ENCODE measurements around the gene CDKAL1. TPM values are rescaled to one million over a fixed set of nuclear protein-coding genes. Genes with fewer than 3 reads are reported as not detected.

The CDKAL1 gene
- total and polyA plus RNA-seq, 10 of the 15 experiments (the other 5 are each of a cell fraction or from before 2014, with no cell fraction given) = 10.7 to 26.9 (median 17.3) TPM

- Histone ChIP-seq H3K4me3 (no peak overlapping the region), H2AFZ (ENCODE audit: control insufficient read depth, low read depth, low read length) (no peak overlapping the region), H3K79me2 (ENCODE audit: control insufficient read depth, insufficient read depth, low read length) (no peaks in the 10 kb centered on the region), H3K27ac (ENCODE audit: control insufficient read depth, insufficient read depth) (no peak overlapping the region), H3K9me3 (replicated peaks; ENCODE audit: control insufficient read depth, insufficient read depth, low read length) (no peaks in the 10 kb centered on the region), H3K4me2 (ENCODE audit: control insufficient read depth, insufficient read depth) (no peak overlapping the region), H3K4me1 (ENCODE audit: control insufficient read depth, insufficient read depth, low read length) (no peaks in the 10 kb centered on the region), H3K36me3 (ENCODE audit: control insufficient read depth in 2 of 2, insufficient read depth in 2 of 2, low read length in 1 of 2) (no peaks in the 10 kb centered on the region), H4K20me1 (ENCODE audit: control insufficient read depth, insufficient read depth) (no peaks in the 10 kb centered on the region), H3K9ac (ENCODE audit: control insufficient read depth, insufficient read depth, low read length) (no peak overlapping the region), H3K27me3 (replicated peaks in 1 of 2; ENCODE audit: control insufficient read depth in 2 of 2, insufficient read depth in 2 of 2, low read length in 1 of 2) (no peaks in the 10 kb centered on the region)
- POLR2A ChIA-PET = interaction anchor here (0.7 kb wide), 1 partner anchor 103 kb away, joined by 5 read pairs; no protein-coding TSS in a partner anchor
- RAD21 ChIA-PET (ENCODE audit: unreplicated experiment) = no interaction called here
- no TSS peak for BruUV-seq (replicated peaks)
- intact Hi-C loops (cut with micrococcal nuclease; ENCODE audit: unreplicated experiment) = loop anchor here (10.0 kb wide), 3 partner anchors 136 to 894 kb away; partner anchors contain the start of gene SOX4
- in situ Hi-C loops (cut with MboI) = no loop called here
- TF ChIP-seq BMI1 (IDR thresholded peaks at IDR 0.05; ENCODE audit: borderline replicate concordance) = no peak
- TF ChIP-seq NR2C2 (IDR thresholded peaks at IDR 0.05; ENCODE audit: borderline replicate concordance, control insufficient read depth, insufficient read length, low read depth) = no peak
- no peak for TF ChIP-seq LARP7 (IDR thresholded peaks at IDR 0.05)
- TF ChIP-seq NFYA (IDR thresholded peaks at IDR 0.05; ENCODE audit: borderline replicate concordance, low read depth, low read length) = no peak
- FAIRE-seq = no peak
- SMC1A ChIA-PET (ENCODE audit: uncharacterized antibody, unreplicated experiment) = interaction anchor here (0.6 to 1.8 kb wide), 5 partner anchors 10 to 164 kb away, joined by 3 to 10 read pairs (median 4); no protein-coding TSS in a partner anchor
- no peak for DNase-seq (ENCODE audit: low read depth, low spot score)
- ATAC-seq = peak; percentile 63
- CTCF ChIA-PET = no interaction called here
Observed at GRCh38 chr6:20700375-20700774, 166.1 kb downstream of the CDKAL1 start.

DNA sequence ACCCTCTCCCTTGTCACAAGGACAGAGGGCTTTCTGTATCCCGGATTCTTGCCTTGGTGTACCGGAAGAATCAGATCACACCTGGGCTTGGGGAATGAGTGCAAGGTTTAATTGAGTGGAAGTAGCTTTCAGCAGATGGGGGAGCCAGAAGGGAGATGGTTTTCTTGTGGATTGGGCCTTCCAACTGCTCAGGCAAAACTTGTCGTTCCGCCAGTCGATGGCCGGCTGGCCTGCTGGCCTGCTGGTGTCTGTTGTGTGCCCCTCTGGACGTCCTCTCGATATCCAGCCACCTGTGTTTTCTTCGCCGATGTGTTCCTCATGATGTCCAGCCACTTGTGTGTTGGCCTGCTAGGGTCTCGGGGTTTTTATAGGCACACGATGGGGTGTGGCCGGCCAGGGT lies 168.1 kb downstream of the CDKAL1 start:
- H3K36me3 ChIP-seq (ENCODE audit: control insufficient read depth in 2 of 2, insufficient read depth in 2 of 2, low read length in 1 of 2) = no peaks in the 10 kb centered on the region; a peak in 1 of 4 replicates
- ChIA-PET CTCF (no interaction called here), SMC1A (ENCODE audit: uncharacterized antibody, unreplicated experiment) (interaction anchor here (1.0 to 2.0 kb wide), 2 partner anchors 11 to 20 kb away, joined by 3 to 8 read pairs; no protein-coding TSS in a partner anchor), RAD21 (ENCODE audit: unreplicated experiment) (interaction anchor here (1.7 kb wide), 1 partner anchor 13 kb away, joined by 7 read pairs; no protein-coding TSS in a partner anchor), POLR2A (no interaction called here)
- no peak overlapping the region for H3K9ac ChIP-seq (ENCODE audit: control insufficient read depth, insufficient read depth, low read length)
- H3K4me1 ChIP-seq (ENCODE audit: control insufficient read depth, insufficient read depth, low read length) = peaks cover 6% of the 10 kb centered on the region
- no peaks in the 10 kb centered on the region for H3K79me2 ChIP-seq (ENCODE audit: control insufficient read depth, insufficient read depth, low read length)
- H3K4me3 ChIP-seq = no peak overlapping the region
- H4K20me1 ChIP-seq (ENCODE audit: control insufficient read depth, insufficient read depth) = no peaks in the 10 kb centered on the region
- no TSS peak for BruUV-seq (replicated peaks)
- no peak overlapping the region for H2AFZ ChIP-seq (ENCODE audit: control insufficient read depth, low read depth, low read length)
- H3K27me3 ChIP-seq (replicated peaks in 1 of 2; ENCODE audit: control insufficient read depth in 2 of 2, insufficient read depth in 2 of 2, low read length in 1 of 2) = no peaks in the 10 kb centered on the region
- no peak for DNase-seq (ENCODE audit: low read depth, low spot score)
- H3K4me2 ChIP-seq (ENCODE audit: control insufficient read depth, insufficient read depth) = no peak overlapping the region
- in situ Hi-C loops (cut with MboI) (no loop called here), intact Hi-C loops (cut with micrococcal nuclease; ENCODE audit: unreplicated experiment) (loop anchor here (10.0 kb wide), 3 partner anchors 138 to 892 kb away; partner anchors contain the start of gene SOX4)
- 98% methylated on average over 13 of the region's 13 CpGs for WGBS (ENCODE audit: insufficient coverage, insufficient replicate concordance, low lambda C conversion rate, missing lambda C conversion rate)
- H3K27ac ChIP-seq (ENCODE audit: control insufficient read depth, insufficient read depth) = no peak overlapping the region
- no peak for FAIRE-seq
- ATAC-seq = no peak
- no peaks in the 10 kb centered on the region for H3K9me3 ChIP-seq (replicated peaks; ENCODE audit: control insufficient read depth, insufficient read depth, low read length)
- TF ChIP-seq ZNF217 (IDR thresholded peaks at IDR 0.05) = no peak
- TF ChIP-seq CEBPB (IDR thresholded peaks at IDR 0.05; ENCODE audit: borderline replicate concordance in 1 of 2, low read depth in 2 of 2, low read length in 2 of 2) = no peak
- TF ChIP-seq LARP7 (IDR thresholded peaks at IDR 0.05) = no peak
- TF ChIP-seq TCF3 (IDR thresholded peaks at IDR 0.05; ENCODE audit: borderline replicate concordance, insufficient read depth, low read depth, low read length) = no peak
- no peak for TF ChIP-seq FOXK2 (IDR thresholded peaks at IDR 0.05)
- TF ChIP-seq ZNF207 (IDR thresholded peaks at IDR 0.05; ENCODE audit: borderline replicate concordance) = no peak
- TF ChIP-seq RCOR1 (conservative IDR thresholded peaks at IDR 0.05; ENCODE audit: low read depth, low read length) = no peak
- TF ChIP-seq SMARCA5 (IDR thresholded peaks at IDR 0.05) = no peak
- TF ChIP-seq ATF3 (IDR thresholded peaks at IDR 0.05; ENCODE audit: borderline replicate concordance, extremely low read depth, low read depth, low read length) = no peak
- TF ChIP-seq, protein P1, sequence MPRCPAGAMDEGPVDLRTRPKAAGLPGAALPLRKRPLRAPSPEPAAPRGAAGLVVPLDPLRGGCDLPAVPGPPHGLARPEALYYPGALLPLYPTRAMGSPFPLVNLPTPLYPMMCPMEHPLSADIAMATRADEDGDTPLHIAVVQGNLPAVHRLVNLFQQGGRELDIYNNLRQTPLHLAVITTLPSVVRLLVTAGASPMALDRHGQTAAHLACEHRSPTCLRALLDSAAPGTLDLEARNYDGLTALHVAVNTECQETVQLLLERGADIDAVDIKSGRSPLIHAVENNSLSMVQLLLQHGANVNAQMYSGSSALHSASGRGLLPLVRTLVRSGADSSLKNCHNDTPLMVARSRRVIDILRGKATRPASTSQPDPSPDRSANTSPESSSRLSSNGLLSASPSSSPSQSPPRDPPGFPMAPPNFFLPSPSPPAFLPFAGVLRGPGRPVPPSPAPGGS (IDR thresholded peaks at IDR 0.05; ENCODE audit: borderline replicate concordance, insufficient read depth, low read depth, low read length, poor library complexity, severe bottlenecking) = no peak
- no peak for TF ChIP-seq CREB1 (IDR thresholded peaks at IDR 0.05; ENCODE audit: low read depth)
- no peak for TF ChIP-seq CBFB (IDR thresholded peaks at IDR 0.05; ENCODE audit: low read depth)
- no peak for TF ChIP-seq HDAC2 (IDR thresholded peaks at IDR 0.05)
- no peak for TF ChIP-seq ELK1 (IDR thresholded peaks at IDR 0.05; ENCODE audit: low read depth, low read length)
